ENCODE measurements around the gene VPS41.

DNA sequence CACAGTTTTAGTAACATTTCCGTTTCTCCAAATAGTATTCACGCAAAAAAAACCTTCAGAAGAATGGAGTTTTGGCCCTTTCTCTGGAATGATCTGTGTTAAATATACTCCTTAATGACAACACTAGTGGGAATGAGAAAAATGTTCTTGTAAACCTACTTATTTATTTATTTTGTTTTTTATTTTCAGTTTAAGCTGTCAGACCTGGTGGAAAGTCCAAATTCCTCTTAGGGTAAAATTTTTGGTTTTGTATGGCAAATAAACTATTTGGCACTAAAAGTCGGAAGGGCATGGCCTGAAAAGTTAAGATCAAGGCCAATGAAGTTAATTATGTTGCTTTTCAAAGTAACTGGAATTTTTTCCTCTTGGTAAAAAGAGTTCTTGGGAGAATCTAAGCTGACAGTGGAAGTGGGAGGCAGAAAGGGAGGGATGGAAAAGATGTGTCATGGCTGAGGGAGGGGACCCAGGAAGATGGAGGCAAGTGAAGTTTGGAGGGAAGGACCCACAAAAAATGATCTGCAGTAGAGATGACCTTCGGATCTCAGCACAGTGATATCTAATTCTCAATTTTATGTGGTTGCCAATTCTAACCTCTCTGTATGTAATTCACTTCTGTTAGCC, 33.5 kb upstream of the VPS41 start:
- no peak for TF ChIP-seq CTCF (IDR thresholded peaks at IDR 0.05; ENCODE audit: low read depth, low read length)
- no peak for TF ChIP-seq MAX (IDR thresholded peaks at IDR 0.05; ENCODE audit: low read depth, low read length)
- no peak for TF ChIP-seq POLR2A (IDR thresholded peaks at IDR 0.05; ENCODE audit: extremely low read depth, insufficient read length)
- no peak for TF ChIP-seq MYC (IDR thresholded peaks at IDR 0.05; ENCODE audit: low read depth, low read length)

Measured in NB4 (cell line).